ENCODE measurements around the gene SLMAP. TPM values are rescaled to one million over a fixed set of nuclear protein-coding genes. Genes with fewer than 3 reads are reported as not detected.
A peak's percentile ranks its signal among the peaks of the same experiment; 100 is the strongest.

Gene SLMAP
- total RNA-seq, 1 donor from 2014 or later = 58.1 TPM

DNA sequence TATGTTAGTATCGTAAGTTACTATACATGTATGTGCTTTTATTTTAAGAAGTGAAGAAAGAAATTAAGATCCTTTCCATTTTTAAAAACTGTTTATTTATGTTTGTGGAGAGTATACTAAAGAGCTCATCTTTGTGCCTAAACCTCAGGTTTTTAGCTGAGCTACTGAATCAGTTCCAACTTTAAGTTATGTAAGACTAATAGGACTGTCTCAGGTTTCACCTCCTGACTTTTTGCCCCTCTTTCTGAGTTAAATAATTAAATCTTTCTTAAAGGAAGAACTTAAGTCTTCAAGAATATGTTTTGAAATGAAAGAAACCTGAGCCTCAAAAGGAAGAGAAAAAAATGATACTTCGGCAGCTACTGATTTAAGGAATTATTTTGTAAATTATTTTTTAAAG is 2.6 kb downstream of the SLMAP start:
- peak overlapping the region; percentile 98 for H3K4me3 Mint-ChIP-seq
- peaks cover 35% of the 10 kb centered on the region for H3K4me1 Mint-ChIP-seq
- intact Hi-C loops (cut with micrococcal nuclease) = loop anchor here (5.0 to 10.0 kb wide), 3 partner anchors 476 to 1076 kb away; partner anchors contain the start of genes ABHD6, APPL1 and TASOR
- H3K36me3 Mint-ChIP-seq (ENCODE audit: low read depth) = peaks cover 31% of the 10 kb centered on the region
- no peaks in the 10 kb centered on the region for H3K9me3 Mint-ChIP-seq
- no peak for DNase-seq
- H3K27ac Mint-ChIP-seq = no peak overlapping the region
- H3K27me3 Mint-ChIP-seq = peaks cover 6% of the 10 kb centered on the region

DNA sequence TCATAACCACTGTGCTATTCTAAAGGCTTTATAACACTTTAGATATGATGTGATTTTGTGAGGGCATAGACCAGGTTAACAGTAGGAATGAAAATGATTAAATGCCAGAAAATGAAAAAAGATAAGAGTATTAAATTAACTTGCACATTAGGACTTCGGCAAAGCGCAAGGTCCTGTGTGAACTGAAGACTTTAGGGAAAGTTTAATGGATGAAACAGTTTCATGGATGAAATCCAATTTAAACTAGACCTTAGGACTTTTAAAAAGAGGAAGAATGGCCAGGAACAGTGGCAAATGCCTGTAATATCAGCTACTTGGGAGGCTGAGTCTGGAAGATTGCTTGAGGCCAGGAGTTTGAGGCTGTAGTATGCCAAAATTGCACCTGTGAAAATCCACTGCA is 8.7 kb downstream of the SLMAP start:
- H3K4me3 Mint-ChIP-seq = no peak overlapping the region
- no peaks in the 10 kb centered on the region for H3K27me3 Mint-ChIP-seq
- H3K4me1 Mint-ChIP-seq = peaks cover 33% of the 10 kb centered on the region
- DNase-seq = no peak
- peaks cover 50% of the 10 kb centered on the region for H3K36me3 Mint-ChIP-seq (ENCODE audit: low read depth)
- peaks cover 4% of the 10 kb centered on the region for H3K9me3 Mint-ChIP-seq
- intact Hi-C loops (cut with micrococcal nuclease) = no loop called here
- H3K27ac Mint-ChIP-seq = no peak overlapping the region

DNA sequence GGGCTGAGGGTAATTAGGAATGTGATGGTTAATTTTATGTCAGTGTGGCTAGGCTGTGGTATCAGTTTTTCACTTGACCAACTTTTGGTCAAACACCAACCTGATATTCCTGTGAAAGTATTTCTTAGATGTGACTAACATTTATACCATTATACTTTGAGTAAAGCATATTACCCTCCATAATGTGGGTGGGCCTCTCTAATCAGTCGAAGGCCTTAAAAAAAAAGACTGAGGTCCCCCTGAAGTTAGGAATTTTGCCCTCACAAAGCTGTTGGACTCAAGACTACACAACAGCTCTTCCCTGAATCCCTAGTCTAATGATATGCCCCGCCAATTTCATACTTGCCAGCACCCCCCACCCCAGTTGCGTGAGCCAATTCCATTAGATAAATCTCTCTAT is 12.5 kb downstream of the SLMAP start:
- Mint-ChIP-seq H3K9me3 (peaks cover 4% of the 10 kb centered on the region), H3K36me3 (ENCODE audit: low read depth) (peaks cover 39% of the 10 kb centered on the region), H3K27me3 (no peaks in the 10 kb centered on the region), H3K4me3 (no peak overlapping the region), H3K27ac (no peak overlapping the region), H3K4me1 (peaks cover 31% of the 10 kb centered on the region)
- DNase-seq = no peak
- intact Hi-C loops (cut with micrococcal nuclease) = no loop called here

DNA sequence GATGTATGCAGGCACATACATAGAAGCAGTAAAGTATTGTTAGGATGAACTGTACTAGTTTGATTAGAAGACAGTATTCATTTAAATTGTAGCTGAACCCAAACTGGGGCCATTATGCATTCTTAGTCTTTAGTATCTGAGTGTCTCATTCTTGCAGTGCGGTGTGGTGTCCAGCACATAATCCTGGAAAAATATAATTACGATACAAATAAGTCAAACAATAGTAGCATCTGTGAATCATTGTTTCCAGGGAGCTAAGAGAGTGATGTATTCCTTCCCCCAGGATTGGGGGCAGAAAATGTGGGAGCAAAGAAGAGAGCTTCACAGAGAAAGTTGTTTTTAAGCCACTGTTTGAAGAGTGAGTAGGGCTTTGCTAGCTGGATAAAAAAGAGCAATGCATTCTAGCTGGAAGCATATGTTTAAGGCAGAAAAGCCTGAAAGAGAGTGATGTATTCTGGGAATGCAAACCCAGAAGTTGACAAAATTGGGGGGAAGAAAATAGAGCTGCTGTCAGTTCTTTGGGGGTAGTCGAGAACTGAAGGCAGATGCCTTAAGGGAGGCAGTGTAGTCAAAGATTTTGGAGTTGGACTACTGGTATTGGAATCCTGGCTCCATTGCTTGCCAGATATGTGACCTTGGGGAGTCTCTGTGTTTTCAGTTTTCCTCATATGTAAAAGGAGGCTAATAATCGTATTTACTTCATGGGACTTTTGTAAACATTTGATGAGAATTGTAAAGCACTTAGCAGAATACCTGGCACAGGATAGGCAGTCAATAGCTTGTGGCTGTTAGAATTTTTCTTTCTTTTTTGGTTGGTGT is 14.1 kb downstream of the SLMAP start:
- H3K4me3 Mint-ChIP-seq = no peak overlapping the region
- intact Hi-C loops (cut with micrococcal nuclease) = no loop called here
- peaks cover 4% of the 10 kb centered on the region for H3K9me3 Mint-ChIP-seq
- H3K27me3 Mint-ChIP-seq = no peaks in the 10 kb centered on the region
- H3K36me3 Mint-ChIP-seq (ENCODE audit: low read depth) = peaks cover 30% of the 10 kb centered on the region
- no peak overlapping the region for H3K27ac Mint-ChIP-seq
- no peak for DNase-seq
- H3K4me1 Mint-ChIP-seq = peaks cover 21% of the 10 kb centered on the region

DNA sequence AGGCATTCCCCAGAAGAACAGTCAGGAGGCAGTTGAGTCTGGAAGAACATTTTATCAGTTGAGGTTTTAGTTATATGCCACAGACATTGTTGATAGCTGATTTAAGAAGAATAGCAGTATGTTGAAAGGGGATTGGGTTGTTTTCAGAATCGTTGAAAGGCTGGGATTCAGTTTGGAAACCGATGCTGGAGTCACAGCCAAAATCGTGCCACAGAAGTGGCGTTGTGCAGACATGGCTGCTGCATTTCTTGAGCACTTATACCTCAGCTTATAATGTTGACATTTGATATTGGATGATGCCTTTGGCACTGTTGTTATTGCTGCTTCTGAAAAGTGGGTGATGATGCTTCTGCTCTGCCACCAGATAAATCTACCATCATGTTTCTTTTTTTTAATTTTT is 16.1 kb downstream of the SLMAP start:
- no peaks in the 10 kb centered on the region for H3K27me3 Mint-ChIP-seq
- H3K27ac Mint-ChIP-seq = no peak overlapping the region
- peaks cover 17% of the 10 kb centered on the region for H3K4me1 Mint-ChIP-seq
- H3K36me3 Mint-ChIP-seq (ENCODE audit: low read depth) = peaks cover 19% of the 10 kb centered on the region
- DNase-seq = no peak
- no peak overlapping the region for H3K4me3 Mint-ChIP-seq
- peaks cover 4% of the 10 kb centered on the region for H3K9me3 Mint-ChIP-seq
- intact Hi-C loops (cut with micrococcal nuclease) = no loop called here

DNA sequence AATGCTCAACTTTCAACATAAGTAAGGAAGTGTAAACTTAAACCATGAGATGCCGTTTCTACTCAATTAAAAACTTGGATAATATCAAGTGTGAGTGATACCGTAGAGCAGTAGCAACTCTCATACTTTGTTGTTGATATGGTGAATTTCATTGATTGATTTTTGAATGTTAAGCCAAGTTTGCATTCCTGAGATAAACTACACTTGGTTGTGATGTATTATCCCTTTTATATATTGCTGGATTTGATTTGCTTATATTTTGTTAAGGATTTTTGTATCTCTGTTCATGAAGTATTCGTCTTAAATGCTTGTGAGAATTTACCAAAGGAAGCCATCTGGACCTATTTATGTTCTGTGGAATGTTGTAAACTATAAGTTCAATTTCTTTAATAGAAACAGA is 21.7 kb downstream of the SLMAP start:
- peaks cover 5% of the 10 kb centered on the region for H3K36me3 Mint-ChIP-seq (ENCODE audit: low read depth)
- H3K4me1 Mint-ChIP-seq = peaks cover 6% of the 10 kb centered on the region
- no peaks in the 10 kb centered on the region for H3K27me3 Mint-ChIP-seq
- no peak for DNase-seq
- no peaks in the 10 kb centered on the region for H3K9me3 Mint-ChIP-seq
- H3K27ac Mint-ChIP-seq = no peak overlapping the region
- H3K4me3 Mint-ChIP-seq = no peak overlapping the region
- intact Hi-C loops (cut with micrococcal nuclease) = no loop called here

DNA sequence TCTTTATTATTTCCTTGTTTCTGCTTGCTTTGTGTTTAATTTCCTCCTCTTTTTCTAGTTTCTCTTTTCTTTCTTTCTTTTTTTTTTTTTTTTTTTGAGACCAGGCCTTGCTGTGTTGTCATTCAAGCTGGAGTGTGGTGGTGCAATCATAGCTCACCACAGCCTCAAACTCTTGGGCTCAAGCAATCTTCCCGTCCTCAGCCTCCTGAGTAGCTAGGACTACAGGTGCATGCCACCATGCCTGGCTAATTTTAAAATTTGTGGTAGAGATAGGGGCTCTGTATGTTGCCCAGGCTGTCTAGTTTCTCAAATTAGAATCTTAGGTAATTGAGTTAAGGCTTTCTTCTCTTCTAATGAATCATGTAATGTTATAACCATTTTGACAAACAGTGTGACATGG is 22.4 kb downstream of the SLMAP start:
- Mint-ChIP-seq H3K27ac (no peak overlapping the region), H3K4me1 (peaks cover 13% of the 10 kb centered on the region), H3K9me3 (no peaks in the 10 kb centered on the region), H3K4me3 (no peak overlapping the region), H3K27me3 (no peaks in the 10 kb centered on the region), H3K36me3 (ENCODE audit: low read depth) (peaks cover 10% of the 10 kb centered on the region)
- intact Hi-C loops (cut with micrococcal nuclease) = no loop called here
- no peak for DNase-seq

DNA sequence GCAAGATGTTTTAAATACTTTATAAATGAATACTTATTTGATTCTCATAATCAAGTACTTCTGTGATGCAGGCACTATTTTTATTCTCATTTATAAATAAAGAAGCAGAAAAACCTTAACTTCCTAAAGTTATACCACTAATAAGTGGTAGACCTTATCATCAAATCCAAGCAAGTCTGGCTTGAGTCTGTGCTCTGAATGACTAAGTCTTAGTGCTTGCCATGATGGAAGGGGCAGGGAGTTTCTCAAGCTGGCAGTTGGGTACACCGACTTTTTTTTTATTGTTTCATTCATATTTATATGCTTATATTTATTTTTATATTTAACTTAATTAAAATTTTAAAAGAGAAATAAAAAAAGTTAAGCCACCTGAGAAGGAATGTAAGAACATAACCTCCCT is 23.6 kb downstream of the SLMAP start:
- Mint-ChIP-seq H3K27ac (no peak overlapping the region), H3K4me1 (peaks cover 18% of the 10 kb centered on the region), H3K4me3 (no peak overlapping the region), H3K27me3 (no peaks in the 10 kb centered on the region), H3K36me3 (ENCODE audit: low read depth) (peaks cover 10% of the 10 kb centered on the region), H3K9me3 (no peaks in the 10 kb centered on the region)
- intact Hi-C loops (cut with micrococcal nuclease) = no loop called here
- DNase-seq = no peak

DNA sequence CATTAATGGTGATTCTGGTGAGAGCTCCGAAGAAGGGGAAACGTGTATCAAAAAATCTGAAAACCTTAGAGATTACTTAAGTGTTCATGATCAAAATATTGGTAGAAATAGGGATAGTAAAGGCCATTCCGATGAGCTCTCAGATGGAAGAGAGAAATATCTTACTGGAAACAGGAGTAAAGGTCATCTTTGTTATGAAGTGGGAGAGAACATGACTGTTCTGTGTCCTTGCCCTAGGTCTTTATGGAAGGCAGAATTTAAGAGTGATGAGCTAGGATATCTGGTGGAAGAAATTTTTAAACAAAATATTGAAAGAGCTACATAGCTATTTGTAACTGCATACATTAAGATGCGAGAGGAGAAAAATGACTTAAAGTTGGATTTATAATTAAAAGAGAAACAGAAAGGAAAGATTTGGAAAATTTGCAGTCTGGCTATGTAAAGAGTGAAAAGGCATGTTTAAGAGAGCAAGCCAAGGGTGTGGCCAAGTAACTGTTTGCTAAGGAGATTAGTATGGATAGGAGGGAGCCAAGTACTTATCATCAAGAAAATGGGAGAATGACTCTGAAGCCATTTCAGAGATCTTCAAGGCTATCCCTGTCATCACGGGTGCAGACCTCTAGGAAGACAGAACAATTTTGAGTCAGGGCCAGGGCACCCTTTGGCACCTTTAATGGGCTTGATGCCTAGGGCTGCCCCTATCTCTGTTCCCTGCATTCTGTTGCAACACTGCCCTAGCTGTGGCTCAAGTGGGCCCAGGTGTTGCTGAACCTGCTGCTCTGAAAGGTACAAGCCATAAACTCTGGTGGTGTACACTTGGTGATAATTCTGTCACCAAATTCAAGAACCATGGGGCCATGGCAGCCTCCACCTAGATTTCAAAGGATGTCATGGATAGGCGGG is 27.3 kb downstream of the SLMAP start:
- no peaks in the 10 kb centered on the region for H3K27me3 Mint-ChIP-seq
- peaks cover 13% of the 10 kb centered on the region for H3K4me1 Mint-ChIP-seq
- H3K4me3 Mint-ChIP-seq = no peak overlapping the region
- no peak for DNase-seq
- no peaks in the 10 kb centered on the region for H3K9me3 Mint-ChIP-seq
- H3K27ac Mint-ChIP-seq = no peak overlapping the region
- peaks cover 10% of the 10 kb centered on the region for H3K36me3 Mint-ChIP-seq (ENCODE audit: low read depth)
- intact Hi-C loops (cut with micrococcal nuclease) = no loop called here

DNA sequence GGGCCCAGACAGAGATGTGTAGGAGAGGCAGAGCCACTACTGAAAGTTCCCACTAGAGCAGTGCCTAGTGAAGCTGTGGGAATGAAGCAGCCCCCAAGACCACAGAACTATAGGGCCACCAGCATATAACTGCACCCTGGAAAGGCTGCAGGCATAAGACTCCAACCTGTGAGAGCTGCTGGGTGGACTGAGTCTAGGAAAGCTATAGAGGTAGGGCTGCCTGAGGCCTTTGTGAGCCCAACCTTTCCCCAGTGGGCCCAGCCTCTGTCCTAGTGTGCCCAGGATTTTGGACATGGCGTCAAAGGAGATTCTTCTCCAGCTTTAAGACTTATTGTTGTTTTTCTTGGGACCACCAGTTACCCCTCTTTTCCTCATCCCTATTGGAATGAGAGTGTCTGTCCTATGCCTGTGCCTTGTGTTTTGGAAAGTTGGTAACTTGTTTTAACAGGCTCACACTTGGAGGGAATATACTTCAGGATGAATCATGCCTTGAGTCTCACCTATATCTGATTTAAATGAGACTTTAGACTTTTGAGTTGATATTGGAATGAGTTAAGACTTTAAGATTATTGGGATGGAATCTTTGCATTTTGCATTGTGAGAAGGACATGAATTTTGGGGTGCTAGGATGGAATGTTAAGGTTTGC is 28.1 kb downstream of the SLMAP start:
- no peaks in the 10 kb centered on the region for H3K27me3 Mint-ChIP-seq
- no peaks in the 10 kb centered on the region for H3K9me3 Mint-ChIP-seq
- no peak overlapping the region for H3K4me3 Mint-ChIP-seq
- H3K27ac Mint-ChIP-seq = no peak overlapping the region
- peaks cover 12% of the 10 kb centered on the region for H3K4me1 Mint-ChIP-seq
- intact Hi-C loops (cut with micrococcal nuclease) = no loop called here
- DNase-seq = no peak
- H3K36me3 Mint-ChIP-seq (ENCODE audit: low read depth) = peaks cover 7% of the 10 kb centered on the region

DNA sequence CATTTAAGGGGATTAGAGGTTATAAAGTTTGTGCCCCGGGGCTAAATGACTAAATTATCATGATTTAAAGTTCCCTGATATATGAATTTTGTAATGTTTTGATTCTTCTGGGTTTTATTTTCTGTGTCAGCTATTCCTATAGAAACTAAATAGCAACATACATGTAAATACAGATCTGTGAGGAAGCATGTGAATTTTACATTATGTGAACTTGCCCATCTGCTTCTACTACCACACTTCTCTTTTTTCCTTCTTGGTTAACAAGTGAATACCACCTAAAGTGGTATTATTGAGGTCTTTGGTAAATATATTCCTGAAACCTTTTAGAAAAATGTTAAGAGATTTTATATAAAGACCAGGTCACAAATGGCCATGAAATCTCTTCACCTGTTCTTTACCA is 29.3 kb downstream of the SLMAP start:
- no peaks in the 10 kb centered on the region for H3K27me3 Mint-ChIP-seq
- H3K4me3 Mint-ChIP-seq = no peak overlapping the region
- H3K27ac Mint-ChIP-seq = no peak overlapping the region
- peaks cover 7% of the 10 kb centered on the region for H3K36me3 Mint-ChIP-seq (ENCODE audit: low read depth)
- DNase-seq = no peak
- no peaks in the 10 kb centered on the region for H3K9me3 Mint-ChIP-seq
- intact Hi-C loops (cut with micrococcal nuclease) = no loop called here
- H3K4me1 Mint-ChIP-seq = peaks cover 12% of the 10 kb centered on the region

DNA sequence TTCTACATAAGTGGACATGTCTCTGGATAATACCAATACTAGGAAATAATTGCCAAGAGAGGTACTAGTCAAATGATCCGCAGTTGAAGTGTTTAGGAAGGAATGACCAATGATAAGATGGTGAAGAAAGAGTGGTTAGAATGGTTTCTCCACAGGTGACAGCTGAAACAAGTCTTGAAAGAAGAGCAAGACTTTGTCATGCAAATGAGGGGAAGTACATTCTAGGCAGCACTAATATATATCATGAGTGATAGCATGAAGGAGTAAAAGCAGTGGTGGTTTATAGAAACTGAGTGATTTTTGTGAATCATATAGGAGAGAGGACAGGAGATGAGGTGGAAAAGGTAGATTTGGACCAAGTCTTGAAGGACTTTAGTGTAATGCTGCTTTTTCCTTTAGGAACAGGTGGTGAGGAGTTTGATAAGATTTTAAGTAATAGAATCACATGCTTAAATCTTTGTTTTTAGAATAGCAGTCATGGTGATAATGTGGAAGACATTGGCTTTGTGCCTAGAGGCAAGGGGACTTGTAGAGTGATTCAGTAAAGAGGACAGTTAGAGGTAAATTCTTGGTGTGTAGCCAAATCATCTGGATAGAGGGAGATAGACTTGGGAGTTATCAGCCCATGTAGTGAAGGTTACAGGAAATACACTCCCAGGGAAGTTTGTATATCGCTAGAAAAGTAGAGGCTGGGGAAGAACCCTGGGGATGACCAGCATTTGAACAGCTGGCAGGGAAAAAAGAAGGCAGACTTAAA is 31.9 kb downstream of the SLMAP start:
- DNase-seq = no peak
- Mint-ChIP-seq H3K4me1 (peaks cover 10% of the 10 kb centered on the region), H3K36me3 (ENCODE audit: low read depth) (peaks cover 3% of the 10 kb centered on the region), H3K27ac (no peak overlapping the region), H3K9me3 (no peaks in the 10 kb centered on the region), H3K27me3 (no peaks in the 10 kb centered on the region), H3K4me3 (no peak overlapping the region)
- intact Hi-C loops (cut with micrococcal nuclease) = no loop called here

DNA sequence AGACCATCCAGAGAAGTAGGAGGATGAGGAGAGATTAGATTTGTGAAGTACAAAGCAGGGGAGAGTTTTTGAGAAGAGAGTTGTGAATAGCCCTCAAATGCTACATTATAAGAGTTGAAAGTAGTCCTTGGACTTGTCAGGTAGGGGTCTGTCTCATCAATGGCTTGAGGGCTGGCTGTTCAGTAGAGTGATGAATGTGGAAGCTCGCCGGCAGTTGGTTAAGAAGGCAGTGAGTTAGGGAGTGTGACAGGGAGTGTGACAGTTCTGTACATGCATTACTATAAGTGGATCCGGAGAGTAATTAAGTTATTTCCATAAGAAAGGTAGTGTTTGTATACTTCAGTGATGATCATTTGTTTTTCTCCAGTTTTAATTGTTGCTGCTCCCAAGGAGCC is 32.5 kb downstream of the SLMAP start:
- Mint-ChIP-seq H3K27me3 (no peaks in the 10 kb centered on the region), H3K36me3 (ENCODE audit: low read depth) (no peaks in the 10 kb centered on the region), H3K4me3 (no peak overlapping the region), H3K27ac (no peak overlapping the region), H3K4me1 (peaks cover 9% of the 10 kb centered on the region), H3K9me3 (no peaks in the 10 kb centered on the region)
- intact Hi-C loops (cut with micrococcal nuclease) = no loop called here
- DNase-seq = no peak
